MM.1S (cell line): ENCODE data around the gene AGAP3.

Experiments used
- DNase-seq: peaks from one replicate; pipeline ENCODE4 v3.0.0-alpha.2; 2015
- H2AFZ ChIP-seq: fragments of 300-600 bp; sonication (generic); 2 replicates; pipeline ENCODE4 v1.6.0; 2016; ENCODE audit warnings: antibody characterized with exemption, low read length
- H3F3A ChIP-seq: fragments of 300-600 bp; sonication (generic); 2 replicates; pipeline ENCODE4 v1.6.1; 2016; ENCODE audit warnings: mild to moderate bottlenecking, antibody characterized with exemption, low read length, moderate library complexity, mixed read lengths; ENCODE audit not compliant: insufficient read depth
- H3K27ac ChIP-seq: fragments of 300-600 bp; sonication (generic); 2 replicates; pipeline ENCODE4 v1.5.1; 2016; ENCODE audit warnings: mild to moderate bottlenecking, low read length
- H3K27me3 ChIP-seq: fragments of 300-600 bp; sonication (generic); replicated peaks from 2 replicates; pipeline ENCODE4 v1.6.0; 2016; ENCODE audit warnings: low read length; ENCODE audit not compliant: insufficient read depth
- H3K36me3 ChIP-seq: fragments of 300-600 bp; sonication (generic); replicated peaks from 2 replicates; pipeline ENCODE4 v1.6.1; 2016; ENCODE audit warnings: mild to moderate bottlenecking, low read length, mixed read lengths; ENCODE audit not compliant: insufficient read depth
- H3K4me1 ChIP-seq: fragments of 300-600 bp; sonication (generic); 2 replicates; pipeline ENCODE4 v1.6.1; 2016; ENCODE audit warnings: low read length, mixed read lengths
- H3K4me2 ChIP-seq: fragments of 300-600 bp; sonication (generic); 2 replicates; pipeline ENCODE4 v1.6.0; 2016; ENCODE audit warnings: low read depth, low read length
- H3K4me3 ChIP-seq: fragments of 300-600 bp; sonication (generic); 2 replicates; pipeline ENCODE4 v1.5.1; 2016; ENCODE audit warnings: low read length, mixed read lengths
- H3K79me2 ChIP-seq: fragments of 300-600 bp; sonication (generic); 2 replicates; pipeline ENCODE4 v1.6.1; 2016; ENCODE audit warnings: mixed run types, low read length, mixed read lengths
- H3K9ac ChIP-seq: fragments of 300-600 bp; sonication (generic); 2 replicates; pipeline ENCODE4 v1.6.1; 2016; ENCODE audit warnings: low read length, mixed read lengths
- H3K9me2 ChIP-seq: fragments of 300-600 bp; sonication (generic); replicated peaks from 2 replicates; pipeline ENCODE4 v1.6.1; 2016; ENCODE audit warnings: mild to moderate bottlenecking, low read length, mixed read lengths; ENCODE audit not compliant: insufficient read depth
- H3K9me3 ChIP-seq: fragments of 300-600 bp; sonication (generic); replicated peaks from 2 replicates; pipeline ENCODE4 v1.6.1; 2016; ENCODE audit warnings: mild to moderate bottlenecking, low read length, mixed read lengths; ENCODE audit not compliant: insufficient read depth
- H4K20me1 ChIP-seq: fragments of 300-600 bp; sonication (generic); 2 replicates; pipeline ENCODE4 v1.6.1; 2016; ENCODE audit warnings: mild to moderate bottlenecking, low read length, moderate library complexity, mixed read lengths; ENCODE audit not compliant: insufficient read depth
- EZH2 ChIP-seq: fragments of 300-600 bp; sonication (generic); optimal IDR thresholded peaks from 2 replicates; pipeline ENCODE3; 2017; ENCODE audit warnings: low read depth, mild to moderate bottlenecking, antibody characterized with exemption, low read length, mixed read lengths
- EZH2phosphoT487 ChIP-seq: fragments of 300-600 bp; sonication (generic); IDR thresholded peaks from 2 replicates; pipeline ENCODE4 v1.6.1; 2018; ENCODE audit warnings: antibody characterized with exemption, low read length
- TF ChIP-seq, protein P1 (sequence below): fragments of 300-600 bp; sonication (generic); IDR thresholded peaks from 2 replicates; pipeline ENCODE4 v1.5.1; 2016; ENCODE audit warnings: antibody characterized with exemption, low read length, mixed read lengths

AGAP3 gene

DNA sequence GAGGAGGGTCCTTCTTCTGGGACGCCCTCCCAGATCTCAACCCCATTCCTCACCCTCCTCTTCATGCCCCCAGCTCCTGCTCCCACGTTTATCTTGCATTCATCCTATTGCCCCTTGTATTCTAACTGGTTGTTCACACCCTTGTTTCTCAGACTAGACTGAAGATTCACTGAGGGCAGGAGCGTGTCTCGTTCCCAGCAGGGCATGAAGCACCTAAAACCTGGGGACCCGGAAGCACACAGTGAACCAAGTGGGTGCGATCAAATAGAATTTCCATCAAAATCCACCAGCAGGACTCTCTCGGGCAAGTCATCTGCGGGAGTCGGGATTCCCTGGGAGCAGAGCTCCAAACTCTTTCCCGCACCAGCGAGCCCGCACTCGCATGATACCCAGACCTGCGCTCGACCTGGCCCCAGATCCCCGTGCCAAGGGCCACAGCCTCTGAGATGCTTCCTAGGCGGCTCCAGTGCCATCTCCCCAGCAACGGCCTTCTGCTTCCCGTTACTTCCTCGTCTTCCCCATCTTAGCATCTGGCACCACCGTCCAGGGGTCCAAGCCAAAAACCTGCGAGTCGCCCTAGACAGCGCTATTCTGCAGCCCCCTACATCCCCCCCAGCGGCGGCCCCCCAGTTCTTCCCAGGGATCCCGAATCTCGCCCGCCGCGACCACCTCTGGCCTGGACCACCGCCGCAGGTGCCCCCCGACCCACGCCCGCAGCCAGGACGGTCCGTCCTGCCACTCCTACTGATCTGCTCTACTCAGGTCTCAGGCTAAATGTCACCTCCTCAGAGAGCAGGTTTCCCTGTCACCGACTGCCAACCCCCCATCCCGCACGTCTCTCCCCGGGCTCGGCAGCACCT is 87.3 kb downstream of the AGAP3 start:
- H3K9me3 ChIP-seq = no peaks in the 10 kb centered on the region
- H3K9ac ChIP-seq = no peak overlapping the region
- no peak overlapping the region for H3K4me2 ChIP-seq
- no peak overlapping the region for H3K27ac ChIP-seq
- no peaks in the 10 kb centered on the region for H4K20me1 ChIP-seq
- H3K27me3 ChIP-seq = peaks cover 83% of the 10 kb centered on the region
- H2AFZ ChIP-seq = no peak overlapping the region
- TF ChIP-seq, protein P1, sequence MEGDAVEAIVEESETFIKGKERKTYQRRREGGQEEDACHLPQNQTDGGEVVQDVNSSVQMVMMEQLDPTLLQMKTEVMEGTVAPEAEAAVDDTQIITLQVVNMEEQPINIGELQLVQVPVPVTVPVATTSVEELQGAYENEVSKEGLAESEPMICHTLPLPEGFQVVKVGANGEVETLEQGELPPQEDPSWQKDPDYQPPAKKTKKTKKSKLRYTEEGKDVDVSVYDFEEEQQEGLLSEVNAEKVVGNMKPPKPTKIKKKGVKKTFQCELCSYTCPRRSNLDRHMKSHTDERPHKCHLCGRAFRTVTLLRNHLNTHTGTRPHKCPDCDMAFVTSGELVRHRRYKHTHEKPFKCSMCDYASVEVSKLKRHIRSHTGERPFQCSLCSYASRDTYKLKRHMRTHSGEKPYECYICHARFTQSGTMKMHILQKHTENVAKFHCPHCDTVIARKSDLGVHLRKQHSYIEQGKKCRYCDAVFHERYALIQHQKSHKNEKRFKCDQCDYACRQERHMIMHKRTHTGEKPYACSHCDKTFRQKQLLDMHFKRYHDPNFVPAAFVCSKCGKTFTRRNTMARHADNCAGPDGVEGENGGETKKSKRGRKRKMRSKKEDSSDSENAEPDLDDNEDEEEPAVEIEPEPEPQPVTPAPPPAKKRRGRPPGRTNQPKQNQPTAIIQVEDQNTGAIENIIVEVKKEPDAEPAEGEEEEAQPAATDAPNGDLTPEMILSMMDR = no peak
- no peak for TF ChIP-seq EZH2phosphoT487
- TF ChIP-seq EZH2 = no peak
- no peaks in the 10 kb centered on the region for H3K36me3 ChIP-seq
- no peaks in the 10 kb centered on the region for H3K4me1 ChIP-seq
- H3K9me2 ChIP-seq = no peaks in the 10 kb centered on the region
- no peak for DNase-seq
- H3K79me2 ChIP-seq = no peaks in the 10 kb centered on the region
- no peaks in the 10 kb centered on the region for H3F3A ChIP-seq
- H3K4me3 ChIP-seq = no peak overlapping the region

DNA sequence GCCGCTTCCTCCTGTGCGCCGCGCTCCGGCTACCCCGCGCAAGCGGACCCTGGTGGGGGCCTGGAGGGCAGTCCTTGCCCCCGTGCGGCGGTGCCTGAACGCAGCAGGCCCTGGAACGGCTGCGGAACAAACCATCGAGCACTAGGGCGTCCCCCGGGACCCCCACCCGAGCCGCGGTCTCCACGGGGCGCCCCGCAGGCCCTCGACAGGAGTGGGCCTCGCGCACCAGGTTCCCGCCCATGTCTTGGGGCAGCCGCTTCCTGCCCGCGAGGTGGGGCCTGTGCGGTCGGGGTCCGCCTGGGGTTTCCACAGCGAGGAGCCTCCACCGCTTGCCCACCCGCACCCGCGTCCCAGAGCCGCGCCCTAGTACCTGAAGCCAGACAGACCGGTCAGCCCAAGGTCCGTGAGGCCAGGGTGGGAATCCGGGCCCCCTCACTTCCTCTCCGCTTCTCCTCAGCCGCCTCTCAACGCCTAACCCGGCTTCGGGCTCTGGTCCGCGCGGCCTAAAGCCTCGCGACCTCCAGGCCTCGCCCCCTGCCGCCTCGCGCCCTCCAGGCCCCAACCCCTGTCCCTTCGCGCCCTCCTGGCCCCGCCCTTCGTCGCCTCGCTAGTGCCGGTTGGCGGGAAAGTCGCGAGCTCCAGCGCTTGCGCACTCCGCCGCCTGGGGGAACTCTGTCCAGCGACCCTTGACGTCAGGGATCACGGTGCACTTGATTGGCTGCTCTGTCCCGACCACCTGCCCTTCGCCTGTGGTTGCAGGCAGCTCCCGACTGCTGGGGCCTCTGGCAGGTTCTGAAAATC is 88.2 kb downstream of the AGAP3 start:
- peaks cover 83% of the 10 kb centered on the region for H3K27me3 ChIP-seq

DNA sequence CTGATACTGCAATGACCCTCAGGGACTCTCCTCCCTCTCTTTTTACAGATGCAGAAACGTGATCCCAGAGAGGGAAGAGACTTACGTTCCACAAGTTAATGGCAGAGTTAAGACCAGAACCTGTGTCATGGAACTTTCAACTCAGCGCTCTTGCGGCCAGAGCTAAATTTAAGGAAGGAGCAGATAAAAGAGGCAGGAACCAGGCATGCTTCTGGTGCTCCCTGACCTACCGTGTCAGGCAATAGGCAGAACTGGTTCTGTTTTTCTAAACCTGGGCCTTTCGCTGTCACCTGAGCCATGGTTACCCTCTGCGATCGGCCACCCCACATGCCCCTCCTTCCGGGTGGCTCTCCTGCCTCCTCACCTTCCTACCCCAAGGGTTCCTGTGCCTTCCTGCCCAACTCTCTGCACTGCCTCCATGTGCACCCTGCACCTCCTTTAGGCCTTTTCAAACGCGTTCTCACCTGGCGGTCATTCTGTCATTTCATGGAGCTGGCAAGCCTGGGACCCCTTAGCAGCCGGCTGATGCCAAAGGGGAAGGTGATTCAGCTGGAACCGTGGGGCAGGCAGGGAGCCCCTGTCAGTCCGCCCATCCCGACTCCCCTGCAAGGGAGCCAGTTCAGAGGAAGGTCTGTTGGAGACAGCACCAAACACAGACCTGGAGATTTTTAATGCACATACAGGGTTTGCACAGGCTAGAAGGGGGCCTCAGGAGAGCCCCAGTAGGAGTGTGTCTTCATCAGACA is 88.9 kb downstream of the AGAP3 start:
- H4K20me1 ChIP-seq = no peaks in the 10 kb centered on the region
- TF ChIP-seq, protein P1 = no peak
- TF ChIP-seq EZH2phosphoT487 = no peak
- TF ChIP-seq EZH2 = no peak
- no peaks in the 10 kb centered on the region for H3F3A ChIP-seq
- H3K9me2 ChIP-seq = no peaks in the 10 kb centered on the region
- peaks cover 83% of the 10 kb centered on the region for H3K27me3 ChIP-seq
- H3K9ac ChIP-seq = no peak overlapping the region
- no peak overlapping the region for H3K4me3 ChIP-seq
- H3K4me1 ChIP-seq = no peaks in the 10 kb centered on the region
- no peaks in the 10 kb centered on the region for H3K36me3 ChIP-seq
- H2AFZ ChIP-seq = no peak overlapping the region
- H3K4me2 ChIP-seq = no peak overlapping the region
- H3K9me3 ChIP-seq = no peaks in the 10 kb centered on the region
- no peak for DNase-seq
- H3K79me2 ChIP-seq = no peaks in the 10 kb centered on the region
- H3K27ac ChIP-seq = no peak overlapping the region

More for the DNA sequence above, 88.2 kb downstream of the AGAP3 start:
- Histone ChIP-seq H3K4me2 (no peak overlapping the region), H3K9me3 (no peaks in the 10 kb centered on the region), H3K79me2 (no peaks in the 10 kb centered on the region), H3K9me2 (no peaks in the 10 kb centered on the region), H3K4me3 (no peak overlapping the region), H3F3A (no peaks in the 10 kb centered on the region), H2AFZ (no peak overlapping the region), H3K4me1 (no peaks in the 10 kb centered on the region), H3K27ac (no peak overlapping the region), H4K20me1 (no peaks in the 10 kb centered on the region), H3K36me3 (no peaks in the 10 kb centered on the region), H3K9ac (no peak overlapping the region)
- TF ChIP-seq EZH2 (no peak), EZH2phosphoT487 (no peak)
- TF ChIP-seq, protein P1 = no peak
- DNase-seq = no peak
